ENCODE results near the gene CHAF1A.

Gene CHAF1A

DNA sequence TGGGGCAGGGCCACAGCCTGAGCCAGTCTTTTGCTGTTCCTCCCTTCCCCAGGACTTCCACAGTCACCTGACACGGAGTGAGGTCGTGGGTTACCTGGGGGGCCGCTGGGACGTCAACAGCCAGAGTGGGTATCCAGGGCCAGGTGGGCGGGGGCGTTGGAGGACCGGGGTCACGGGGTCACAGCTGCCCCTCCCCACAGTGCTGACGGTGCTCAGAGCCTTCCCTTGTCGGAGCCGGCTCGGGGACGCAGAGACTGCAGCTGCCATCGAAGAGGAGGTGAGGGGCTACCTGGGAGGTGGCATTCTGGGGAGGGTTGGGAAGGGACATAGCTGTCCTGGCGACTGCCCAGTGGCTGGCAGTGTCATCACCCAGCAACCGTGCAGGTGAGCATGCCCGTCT, 47.5 kb upstream of the CHAF1A start:
- no peak for DNase-seq
- Histone ChIP-seq H3K27me3 (ENCODE audit: insufficient read depth, low read length, poor library complexity) (no peaks in the 10 kb centered on the region), H3K79me2 (ENCODE audit: insufficient read depth, low read length) (no peaks in the 10 kb centered on the region), H2AFZ (ENCODE audit: low read depth, low read length) (no peak overlapping the region), H3K9ac (ENCODE audit: low read depth, low read length) (no peak overlapping the region), H3K9me3 (ENCODE audit: insufficient read depth, low read length, severe bottlenecking) (no peaks in the 10 kb centered on the region), H3K4me2 (ENCODE audit: insufficient read depth, low read length) (no peak overlapping the region), H3K27ac (ENCODE audit: low read length) (no peak overlapping the region), H4K20me1 (ENCODE audit: insufficient read depth, low read length) (peaks cover 12% of the 10 kb centered on the region), H3K4me3 (ENCODE audit: low read depth in 1 of 2, low read length in 2 of 2) (no peak overlapping the region), H3K36me3 (ENCODE audit: insufficient read depth, low read length) (peaks cover 45% of the 10 kb centered on the region), H3K4me1 (ENCODE audit: insufficient read depth, low read length) (no peaks in the 10 kb centered on the region)
- TF ChIP-seq, protein P1, sequence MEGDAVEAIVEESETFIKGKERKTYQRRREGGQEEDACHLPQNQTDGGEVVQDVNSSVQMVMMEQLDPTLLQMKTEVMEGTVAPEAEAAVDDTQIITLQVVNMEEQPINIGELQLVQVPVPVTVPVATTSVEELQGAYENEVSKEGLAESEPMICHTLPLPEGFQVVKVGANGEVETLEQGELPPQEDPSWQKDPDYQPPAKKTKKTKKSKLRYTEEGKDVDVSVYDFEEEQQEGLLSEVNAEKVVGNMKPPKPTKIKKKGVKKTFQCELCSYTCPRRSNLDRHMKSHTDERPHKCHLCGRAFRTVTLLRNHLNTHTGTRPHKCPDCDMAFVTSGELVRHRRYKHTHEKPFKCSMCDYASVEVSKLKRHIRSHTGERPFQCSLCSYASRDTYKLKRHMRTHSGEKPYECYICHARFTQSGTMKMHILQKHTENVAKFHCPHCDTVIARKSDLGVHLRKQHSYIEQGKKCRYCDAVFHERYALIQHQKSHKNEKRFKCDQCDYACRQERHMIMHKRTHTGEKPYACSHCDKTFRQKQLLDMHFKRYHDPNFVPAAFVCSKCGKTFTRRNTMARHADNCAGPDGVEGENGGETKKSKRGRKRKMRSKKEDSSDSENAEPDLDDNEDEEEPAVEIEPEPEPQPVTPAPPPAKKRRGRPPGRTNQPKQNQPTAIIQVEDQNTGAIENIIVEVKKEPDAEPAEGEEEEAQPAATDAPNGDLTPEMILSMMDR (IDR thresholded peaks at IDR 0.05; ENCODE audit: borderline replicate concordance, extremely low read depth, low read length, poor library complexity, severe bottlenecking), result no peak
- no peak for TF ChIP-seq EZH2 (IDR thresholded peaks at IDR 0.05; ENCODE audit: borderline replicate concordance, low read depth, low read length, severe bottlenecking)
- no peak for ATAC-seq (ENCODE audit: insufficient read depth, low read depth)

- H4K20me1 ChIP-seq (ENCODE audit: insufficient read depth, low read length), result peaks cover 15% of the 10 kb centered on the region
- no peaks in the 10 kb centered on the region for H3K4me1 ChIP-seq (ENCODE audit: insufficient read depth, low read length)
- ATAC-seq (ENCODE audit: insufficient read depth, low read depth), result no peak
- H3K27me3 ChIP-seq (ENCODE audit: insufficient read depth, low read length, poor library complexity), result no peaks in the 10 kb centered on the region
- H3K79me2 ChIP-seq (ENCODE audit: insufficient read depth, low read length), result no peaks in the 10 kb centered on the region
- no peak overlapping the region for H3K4me2 ChIP-seq (ENCODE audit: insufficient read depth, low read length)
- peaks cover 60% of the 10 kb centered on the region for H3K36me3 ChIP-seq (ENCODE audit: insufficient read depth, low read length)
- no peak overlapping the region for H3K27ac ChIP-seq (ENCODE audit: low read length)
- H2AFZ ChIP-seq (ENCODE audit: low read depth, low read length), result no peak overlapping the region
- TF ChIP-seq EZH2 (IDR thresholded peaks at IDR 0.05; ENCODE audit: borderline replicate concordance, low read depth, low read length, severe bottlenecking), result no peak
- TF ChIP-seq, protein P1 (IDR thresholded peaks at IDR 0.05; ENCODE audit: borderline replicate concordance, extremely low read depth, low read length, poor library complexity, severe bottlenecking), result no peak
- H3K4me3 ChIP-seq (ENCODE audit: low read depth in 1 of 2, low read length in 2 of 2), result no peak overlapping the region
- H3K9me3 ChIP-seq (ENCODE audit: insufficient read depth, low read length, severe bottlenecking), result no peaks in the 10 kb centered on the region
- DNase-seq, result no peak
- no peak overlapping the region for H3K9ac ChIP-seq (ENCODE audit: low read depth, low read length)
These were observed 45.2 kb upstream of the CHAF1A start for GRCh38 chr19:4357095-4357797.

DNA sequence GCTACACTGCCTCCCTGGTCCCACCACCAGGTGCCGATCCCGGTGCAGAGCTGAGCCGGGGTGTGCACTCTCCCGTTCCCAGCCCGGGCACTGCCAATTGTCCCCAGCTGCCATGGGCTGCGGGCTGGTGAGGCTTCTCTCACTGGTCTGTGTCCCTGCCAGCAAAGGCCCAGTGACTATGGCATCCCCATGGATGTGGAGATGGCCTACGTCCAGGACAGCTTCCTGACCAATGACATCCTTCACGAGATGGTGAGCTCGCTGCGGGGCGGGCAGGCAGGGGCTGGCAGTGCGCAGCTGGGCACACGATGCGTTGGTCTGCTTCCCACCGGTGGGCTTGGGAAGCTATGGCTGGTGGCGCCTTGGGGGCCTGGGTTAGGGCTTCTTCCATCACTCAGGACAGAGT, 44.5 kb upstream of the CHAF1A start:
- H3K9ac ChIP-seq (ENCODE audit: low read depth, low read length), result no peak overlapping the region
- no peaks in the 10 kb centered on the region for H3K4me1 ChIP-seq (ENCODE audit: insufficient read depth, low read length)
- H3K27ac ChIP-seq (ENCODE audit: low read length), result no peak overlapping the region
- ATAC-seq (ENCODE audit: insufficient read depth, low read depth), result no peak
- peaks cover 66% of the 10 kb centered on the region for H3K36me3 ChIP-seq (ENCODE audit: insufficient read depth, low read length)
- H3K4me2 ChIP-seq (ENCODE audit: insufficient read depth, low read length), result no peak overlapping the region
- H2AFZ ChIP-seq (ENCODE audit: low read depth, low read length), result no peak overlapping the region
- no peak for TF ChIP-seq EZH2 (IDR thresholded peaks at IDR 0.05; ENCODE audit: borderline replicate concordance, low read depth, low read length, severe bottlenecking)
- TF ChIP-seq, protein P1 (IDR thresholded peaks at IDR 0.05; ENCODE audit: borderline replicate concordance, extremely low read depth, low read length, poor library complexity, severe bottlenecking), result no peak
- H3K79me2 ChIP-seq (ENCODE audit: insufficient read depth, low read length), result no peaks in the 10 kb centered on the region
- H4K20me1 ChIP-seq (ENCODE audit: insufficient read depth, low read length), result peaks cover 13% of the 10 kb centered on the region
- no peak for DNase-seq
- no peak overlapping the region for H3K4me3 ChIP-seq (ENCODE audit: low read depth in 1 of 2, low read length in 2 of 2)
- H3K9me3 ChIP-seq (ENCODE audit: insufficient read depth, low read length, severe bottlenecking), result no peaks in the 10 kb centered on the region
- H3K27me3 ChIP-seq (ENCODE audit: insufficient read depth, low read length, poor library complexity), result no peaks in the 10 kb centered on the region
